Heart left ventricle (tissue), 16 donors: Measurements from ENCODE around the gene BNC2. TPM values are rescaled to one million over a fixed set of nuclear protein-coding genes. Genes with fewer than 3 reads are reported as not detected.

Experiments
- ATAC-seq, 4 donors: fragments of 200-7000 bp; cut with Tn5 transposase; one replicate each; pipeline ENCODE4 v1.9.1; 2020 to 2022; ENCODE audit warnings: moderate library complexity in 4 of 4, mild to moderate bottlenecking in 3 of 4, moderate number of reproducible peaks in 1 of 4
- DNase-seq, 5 donors: peaks; one replicate each; pipeline ENCODE4 v3.0.0-alpha.2; 2020
- H3K27ac ChIP-seq, 12 donors: fragments of 200-600 bp; sonication (generic) in 4 of 12; one replicate each; pipeline versions ENCODE4 v1.5.0 to v1.8.0; 2016 to 2022; ENCODE audit warnings: mild to moderate bottlenecking in 2 of 12
- H3K27me3 ChIP-seq, 9 donors: fragments of 200-600 bp; sonication (generic) in 2 of 9; one replicate each; pipeline versions ENCODE4 v1.5.1 to v1.8.0; 2016 to 2022; ENCODE audit warnings: mild to moderate bottlenecking in 3 of 9
- H3K36me3 ChIP-seq, 9 donors: fragments of 200-600 bp; sonication (generic) in 2 of 9; one replicate each; pipeline versions ENCODE4 v1.5.0 to v1.8.0; 2018 to 2022; ENCODE audit warnings: mild to moderate bottlenecking in 2 of 9
- H3K4me1 ChIP-seq, 12 donors: fragments of 200-600 bp; sonication (generic) in 4 of 12; one replicate each; pipeline versions ENCODE4 v1.5.0 to v1.8.0; 2016 to 2022; ENCODE audit warnings: mild to moderate bottlenecking in 3 of 12
- H3K4me3 ChIP-seq, 12 donors: fragments of 200-600 bp; sonication (generic) in 4 of 12; one replicate each; pipeline versions ENCODE4 v1.5.0 to v1.8.0; 2017 to 2022; ENCODE audit warnings: mild to moderate bottlenecking in 9 of 12, moderate library complexity in 4 of 12
- H3K9me3 ChIP-seq, 12 donors: fragments of 200-600 bp; sonication (generic) in 4 of 12; one replicate each; pipeline versions ENCODE4 v1.5.0 to v1.8.0; 2016 to 2022; ENCODE audit warnings: mild to moderate bottlenecking in 1 of 12
- CTCF ChIP-seq, 12 donors: fragments of 200-600 bp; sonication (generic) in 4 of 12; IDR thresholded peaks; one replicate each; pipeline versions ENCODE4 v1.5.0 to v1.8.0; 2018 to 2022; ENCODE audit warnings: antibody characterized with exemption in 12 of 12, mild to moderate bottlenecking in 5 of 12
- POLR2A ChIP-seq, 2 donors: fragments of 450-650 bp; IDR thresholded peaks; one replicate each; pipeline ENCODE4 v1.6.1; 2017; ENCODE audit warnings: antibody characterized with exemption in 2 of 2, mild to moderate bottlenecking in 2 of 2, moderate library complexity in 2 of 2
- WGBS, 4 donors: extraction: QIAGEN DNeasy Blood & Tissue Kit in 2 of 4; methylation state at CpG; one replicate each; pipeline versions ENCODE4 v1.1.5 to v1.1.7; 2013 to 2018; 5-methylcytosine and 5-hydroxymethylcytosine counted together
- intact Hi-C, 10 donors: fragments of 100-400 bp; cut with DNase I; formaldehyde crosslinking; loops; one replicate each; pipeline versions ENCODE4 v1.11.1 to v1.14.2; 2022
- polyA plus RNA-seq, 2 donors: library from polyadenylated mRNA; stranded (reverse); fragments of 200-250 nt; gene quantifications; one replicate each; pipeline ENCODE4 v1.2.3, GENCODE V29; 2013
- total RNA-seq, 9 donors: library from RNA; depleted of rRNA in 2 of 9; stranded (reverse); fragments of >200 nt in 2 of 9; fragmentation: NEBNext Ultra II Directional in 3 of 9; extraction: Animal tissue kit (Norgen Biotek cat#: 25700) in 3 of 9; gene quantifications; one replicate each; pipeline versions ENCODE4 v1.1.0 to v1.2.4, GENCODE V29; 2016 to 2023
- donor health status: ischemic (EF 13 %, LVEDD 7.1; RV severe dilation, severe dysfunction).
- donor health status: healthy with polysubstance abuse.
- donor health status: DM: no; HTN: yes; CAD: no.
- donor health status: DM: no; HTN: no; CAD: no.
- donor health status: ischemic (EF 25% LVEDD 6.9; RV normal size, moderate dysfunction).
- donor health status: ischemic (EF 25% LVEDD 5.7; RV mildly dilated, moderate dysfunction).
- donor health status: healthy.
- donor health status: DM: yes; HTN: yes; CAD: no.
- donor health status: ischemic (EF 35%, LVEDD 5.7; RV mildly dilated, moderate dysfunction).
- donor health status: nonischemic (EF 11% LVEDD 7.7; RV severe dilation, severe dysfunction).
- donor health status: DM: yes; HTN: yes; CAD: no.
- donor health status: PGD.
- donor health status: ischemic (EF 29% LVEDD 5.4; RV normal size, mild dysfunction).
- donor health status: nonischemic (EF 23%, LVEDD 6.1; RV moderate dilation, normal function).

The BNC2 gene
- total and polyA plus RNA-seq, 11 donors, result 0.38 to 27.1 (median 3.8) TPM

GRCh38 chr9:16615451-16615850 lies 255.0 kb downstream of the BNC2 start:
- no peak for ATAC-seq
- no peak overlapping the region for H3K4me3 ChIP-seq
- TF ChIP-seq POLR2A (IDR thresholded peaks at IDR 0.05), result no peak
- no peak for TF ChIP-seq CTCF (IDR thresholded peaks at IDR 0.05)
- H3K9me3 ChIP-seq, result no peaks in the 10 kb centered on the region
- no peak overlapping the region for H3K27ac ChIP-seq
- WGBS, 4 donors, result 81 to 87% (median 85%) methylated on average over 4 of the region's 4 CpGs
- intact Hi-C loops, result no loop called here
- H3K27me3 ChIP-seq, result no peaks in the 10 kb centered on the region
- peaks cover 0 to 12% (median 0%) of the 10 kb centered on the region in 12 donors for H3K4me1 ChIP-seq
- DNase-seq, result no peak
- H3K36me3 ChIP-seq, result no peaks in the 10 kb centered on the region

GRCh38 chr9:16613605-16614004 lies 256.9 kb downstream of the BNC2 start:
- Histone ChIP-seq H3K27me3 (no peaks in the 10 kb centered on the region), H3K9me3 (no peaks in the 10 kb centered on the region), H3K4me1 (peaks cover 0 to 1% (median 0%) of the 10 kb centered on the region in 12 donors), H3K36me3 (no peaks in the 10 kb centered on the region), H3K4me3 (no peak overlapping the region), H3K27ac (no peak overlapping the region)
- TF ChIP-seq CTCF (IDR thresholded peaks at IDR 0.05) (no peak), POLR2A (IDR thresholded peaks at IDR 0.05) (no peak)
- 57 to 61% (median 59%) methylated on average over 3 of the region's 3 CpGs for WGBS, 4 donors
- ATAC-seq (no peak), DNase-seq (no peak)
- intact Hi-C loops, result no loop called here

DNA sequence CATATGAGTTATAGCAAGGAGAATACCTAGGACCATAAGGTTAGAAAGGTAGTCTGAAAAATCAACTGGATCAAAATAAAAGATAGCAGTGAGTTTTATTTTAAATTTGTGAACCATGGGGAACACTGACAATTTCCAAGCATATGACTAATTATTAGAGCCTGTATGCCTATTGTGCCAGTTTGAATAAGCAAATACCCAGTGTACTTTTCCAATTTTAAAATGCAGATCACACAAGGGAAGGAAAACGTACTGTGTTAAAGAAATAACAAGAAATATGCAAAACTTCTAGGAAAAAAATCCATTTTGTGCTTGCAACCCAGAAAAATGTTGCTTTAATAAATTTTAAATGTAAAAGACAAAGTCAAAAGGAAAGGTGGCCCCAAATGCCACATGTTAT lies 257.4 kb downstream of the BNC2 start:
- intact Hi-C loops, result no loop called here

DNA sequence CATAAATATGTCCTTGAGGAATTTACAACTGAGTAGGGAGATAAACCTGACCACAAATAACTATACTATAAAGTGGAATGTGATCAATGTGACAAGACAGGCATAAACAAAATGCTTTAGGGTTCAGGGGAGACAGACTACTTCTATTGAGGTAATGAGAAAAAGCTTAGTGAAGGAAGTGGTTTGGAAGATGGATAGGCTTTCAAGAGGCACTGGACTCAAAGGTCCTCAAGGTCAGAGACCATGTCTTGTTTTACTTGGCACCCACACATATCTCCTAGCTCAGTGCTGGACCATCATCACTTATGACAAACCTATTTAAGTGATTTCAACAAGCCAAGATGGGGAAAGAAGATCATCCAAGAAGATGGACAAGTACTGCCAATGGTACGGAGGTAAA lies 257.8 kb downstream of the BNC2 start:
- Histone ChIP-seq H3K4me1 (no peaks in the 10 kb centered on the region), H3K27ac (no peak overlapping the region), H3K36me3 (no peaks in the 10 kb centered on the region), H3K4me3 (no peak overlapping the region), H3K27me3 (no peaks in the 10 kb centered on the region), H3K9me3 (no peaks in the 10 kb centered on the region)
- intact Hi-C loops, result no loop called here
- 91 to 100% (median 96%) methylated on average over 1 of the region's 1 CpG for WGBS, 4 donors
- ATAC-seq (no peak), DNase-seq (no peak)
- TF ChIP-seq POLR2A (IDR thresholded peaks at IDR 0.05) (no peak), CTCF (IDR thresholded peaks at IDR 0.05) (no peak)

More for the DNA sequence above, 257.4 kb downstream of the BNC2 start:
- no peak overlapping the region for H3K4me3 ChIP-seq
- no peaks in the 10 kb centered on the region for H3K9me3 ChIP-seq
- ATAC-seq (no peak), DNase-seq (no peak)
- TF ChIP-seq CTCF (IDR thresholded peaks at IDR 0.05), result no peak
- TF ChIP-seq POLR2A (IDR thresholded peaks at IDR 0.05), result no peak
- no peak overlapping the region for H3K27ac ChIP-seq
- H3K27me3 ChIP-seq, result no peaks in the 10 kb centered on the region
- no peaks in the 10 kb centered on the region for H3K4me1 ChIP-seq
- H3K36me3 ChIP-seq, result no peaks in the 10 kb centered on the region
- 74 to 90% (median 80%) methylated on average over 1 of the region's 1 CpG for whole genome bisulfite sequencing, 4 donors
